ENCODE data around the gene KIFAP3.
A peak's percentile ranks its signal among the peaks of the same experiment; 100 is the strongest.

KIFAP3 gene

DNA sequence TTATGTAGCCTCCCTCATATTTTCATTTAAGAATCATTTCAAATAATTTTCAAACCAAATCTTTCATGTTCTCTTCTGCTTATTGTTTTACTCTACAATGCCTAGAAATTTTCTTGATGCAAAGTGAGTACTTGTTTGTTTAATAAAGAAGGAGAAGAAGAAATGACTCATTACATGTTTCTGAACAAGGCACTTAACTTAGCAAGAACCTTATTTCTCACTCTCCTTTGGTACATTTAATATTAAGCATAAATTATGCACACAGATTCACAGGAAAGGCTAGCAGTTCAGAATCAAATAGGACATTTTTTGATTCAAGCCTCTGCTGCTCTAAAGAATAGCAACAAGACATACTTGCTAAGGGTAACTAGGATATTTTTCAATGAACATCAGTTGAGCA, 189.9 kb downstream of the KIFAP3 start:
- no peak overlapping the region for H3K4me3 ChIP-seq (ENCODE audit: low read length)
- H3K79me2 ChIP-seq (ENCODE audit: control insufficient read depth, low read length), result peaks cover 8% of the 10 kb centered on the region
- H3K4me1 ChIP-seq (ENCODE audit: control insufficient read depth, low read length), result 0 out of 2 replicates have a peak, but pooled peaks cover 6% of the 10 kb centered on the region
- no peaks in the 10 kb centered on the region for H4K20me1 ChIP-seq (ENCODE audit: control insufficient read depth, insufficient read depth, low read depth, low read length)
- no peaks in the 10 kb centered on the region for H3K9me2 ChIP-seq (replicated peaks; ENCODE audit: control insufficient read depth, low read length)
- H3K4me2 ChIP-seq (ENCODE audit: low read length), result no peak overlapping the region
- H3K27me3 ChIP-seq (ENCODE audit: control insufficient read depth, low read length), result no peaks in the 10 kb centered on the region
- H3K36me3 ChIP-seq (ENCODE audit: control insufficient read depth, low read length), result peaks cover 29% of the 10 kb centered on the region
- H3F3A ChIP-seq (ENCODE audit: control insufficient read depth, insufficient read depth), result no peaks in the 10 kb centered on the region
- H3K9me3 ChIP-seq (ENCODE audit: control insufficient read depth, insufficient read depth, low read length), result no peaks in the 10 kb centered on the region
- TF ChIP-seq EZH2phosphoT487 (IDR thresholded peaks at IDR 0.05; ENCODE audit: borderline replicate concordance, low read length), result no peak
- no peak overlapping the region for H3K27ac ChIP-seq (ENCODE audit: low read depth, low read length)

DNA sequence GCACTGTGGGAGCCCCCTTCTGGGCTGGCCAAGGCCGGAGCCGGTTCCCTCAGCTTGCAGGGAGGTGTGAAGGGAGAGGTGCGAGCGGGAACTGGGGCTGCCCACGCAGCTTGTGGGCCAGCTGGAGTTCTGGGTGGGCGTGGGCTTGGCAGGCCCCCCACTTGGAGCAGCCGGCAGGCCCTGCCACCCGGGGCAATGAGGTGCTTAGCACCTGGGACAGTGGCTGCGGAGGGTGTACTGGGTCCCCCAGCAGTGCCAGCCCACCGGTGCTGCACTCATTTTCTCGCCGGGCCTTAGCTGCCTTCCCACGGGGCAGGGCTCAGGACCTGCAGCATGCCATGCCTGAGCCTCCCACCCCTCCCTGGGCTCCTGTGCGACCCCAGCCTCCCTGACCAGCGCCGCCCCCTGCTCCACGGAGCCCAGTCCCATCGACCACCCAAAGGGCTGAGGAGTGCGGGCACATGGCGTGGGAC, 192.4 kb downstream of the KIFAP3 start:
- no peaks in the 10 kb centered on the region for H3K9me2 ChIP-seq (replicated peaks; ENCODE audit: control insufficient read depth, low read length)
- H3K9me3 ChIP-seq (ENCODE audit: control insufficient read depth, insufficient read depth, low read length), result no peaks in the 10 kb centered on the region
- H3K4me1 ChIP-seq (ENCODE audit: control insufficient read depth, low read length), result peaks cover 17% of the 10 kb centered on the region
- no peaks in the 10 kb centered on the region for H3K27me3 ChIP-seq (ENCODE audit: control insufficient read depth, low read length)
- no peaks in the 10 kb centered on the region for H4K20me1 ChIP-seq (ENCODE audit: control insufficient read depth, insufficient read depth, low read depth, low read length)
- no peak for TF ChIP-seq EZH2phosphoT487 (IDR thresholded peaks at IDR 0.05; ENCODE audit: borderline replicate concordance, low read length)
- TF ChIP-seq, protein P1, sequence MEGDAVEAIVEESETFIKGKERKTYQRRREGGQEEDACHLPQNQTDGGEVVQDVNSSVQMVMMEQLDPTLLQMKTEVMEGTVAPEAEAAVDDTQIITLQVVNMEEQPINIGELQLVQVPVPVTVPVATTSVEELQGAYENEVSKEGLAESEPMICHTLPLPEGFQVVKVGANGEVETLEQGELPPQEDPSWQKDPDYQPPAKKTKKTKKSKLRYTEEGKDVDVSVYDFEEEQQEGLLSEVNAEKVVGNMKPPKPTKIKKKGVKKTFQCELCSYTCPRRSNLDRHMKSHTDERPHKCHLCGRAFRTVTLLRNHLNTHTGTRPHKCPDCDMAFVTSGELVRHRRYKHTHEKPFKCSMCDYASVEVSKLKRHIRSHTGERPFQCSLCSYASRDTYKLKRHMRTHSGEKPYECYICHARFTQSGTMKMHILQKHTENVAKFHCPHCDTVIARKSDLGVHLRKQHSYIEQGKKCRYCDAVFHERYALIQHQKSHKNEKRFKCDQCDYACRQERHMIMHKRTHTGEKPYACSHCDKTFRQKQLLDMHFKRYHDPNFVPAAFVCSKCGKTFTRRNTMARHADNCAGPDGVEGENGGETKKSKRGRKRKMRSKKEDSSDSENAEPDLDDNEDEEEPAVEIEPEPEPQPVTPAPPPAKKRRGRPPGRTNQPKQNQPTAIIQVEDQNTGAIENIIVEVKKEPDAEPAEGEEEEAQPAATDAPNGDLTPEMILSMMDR (IDR thresholded peaks at IDR 0.05; ENCODE audit: low read depth, low read length, poor library complexity, severe bottlenecking), result no peak
- peaks cover 25% of the 10 kb centered on the region for H3K36me3 ChIP-seq (ENCODE audit: control insufficient read depth, low read length)
- no peaks in the 10 kb centered on the region for H3K79me2 ChIP-seq (ENCODE audit: control insufficient read depth, low read length)
- no peak overlapping the region for H3K27ac ChIP-seq (ENCODE audit: low read depth, low read length)
- H3F3A ChIP-seq (ENCODE audit: control insufficient read depth, insufficient read depth), result no peaks in the 10 kb centered on the region
- no peak overlapping the region for H3K4me3 ChIP-seq (ENCODE audit: low read length)
- no peak overlapping the region for H3K4me2 ChIP-seq (ENCODE audit: low read length)

DNA sequence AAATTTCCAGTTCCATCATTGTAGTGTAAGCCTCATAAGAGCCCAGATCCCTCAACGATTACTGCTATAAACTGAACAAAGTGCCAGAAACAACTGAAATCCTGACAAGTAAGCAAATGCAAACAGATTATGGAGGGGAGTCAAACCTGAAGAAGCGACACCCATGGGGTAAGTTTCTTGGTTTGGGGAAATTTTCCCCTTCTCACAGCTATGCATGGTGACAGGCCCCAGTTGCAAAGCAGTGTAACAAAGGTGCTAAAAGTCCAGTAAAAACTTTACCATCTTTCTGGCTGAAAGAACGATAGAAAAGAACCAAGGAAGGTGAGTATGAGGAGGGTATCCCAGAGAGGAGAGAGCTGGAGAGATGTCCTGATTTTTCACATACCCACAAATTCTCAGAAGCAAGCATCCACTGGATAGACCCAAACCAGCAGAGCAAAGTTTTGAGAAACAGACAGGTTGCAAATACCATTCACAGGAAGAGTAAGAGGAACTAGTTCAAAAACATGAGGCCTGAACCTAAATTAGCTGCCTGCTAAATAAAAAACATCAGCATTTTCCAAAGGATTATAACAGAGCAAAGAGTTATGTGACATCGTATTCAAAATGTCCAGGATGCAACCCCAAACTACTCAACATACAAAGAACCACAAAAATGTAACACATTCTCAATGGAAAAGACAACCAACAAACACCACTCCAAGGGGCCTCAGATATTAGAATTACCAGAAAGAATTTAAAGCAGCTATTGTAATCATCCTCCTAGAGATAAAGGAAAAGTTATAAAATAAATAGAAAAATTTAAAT, 195.3 kb downstream of the KIFAP3 start:
- Histone ChIP-seq H3K27ac (ENCODE audit: low read depth, low read length) (no peak overlapping the region), H3K36me3 (ENCODE audit: control insufficient read depth, low read length) (peaks cover 24% of the 10 kb centered on the region)
- TF ChIP-seq EZH2phosphoT487 (IDR thresholded peaks at IDR 0.05; ENCODE audit: borderline replicate concordance, low read length), result no peak
- TF ChIP-seq, protein P1 (IDR thresholded peaks at IDR 0.05; ENCODE audit: low read depth, low read length, poor library complexity, severe bottlenecking), result no peak

DNA sequence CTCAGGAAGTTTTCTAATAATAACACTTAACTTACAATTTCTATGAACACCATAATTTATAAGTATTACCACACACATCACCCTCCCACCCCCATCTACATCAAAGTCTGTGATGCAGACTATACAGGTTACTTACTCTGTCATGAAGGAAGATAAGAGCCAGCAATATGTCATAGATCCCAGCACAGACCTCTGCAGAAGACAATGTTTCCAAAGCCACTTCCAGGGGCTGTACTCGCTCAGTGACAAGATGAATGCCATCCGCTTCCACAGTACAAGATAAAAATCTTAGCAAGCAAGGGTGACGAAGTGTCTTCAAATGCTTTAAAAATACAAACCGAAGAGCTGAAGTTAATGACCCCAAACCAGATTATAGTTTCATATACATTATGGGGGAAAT, 196.0 kb downstream of the KIFAP3 start:
- H3K9me3 ChIP-seq (ENCODE audit: control insufficient read depth, insufficient read depth, low read length), result no peaks in the 10 kb centered on the region
- no peaks in the 10 kb centered on the region for H3K79me2 ChIP-seq (ENCODE audit: control insufficient read depth, low read length)
- peaks cover 32% of the 10 kb centered on the region for H3K36me3 ChIP-seq (ENCODE audit: control insufficient read depth, low read length)
- no peaks in the 10 kb centered on the region for H3K9me2 ChIP-seq (replicated peaks; ENCODE audit: control insufficient read depth, low read length)
- H3K4me2 ChIP-seq (ENCODE audit: low read length), result no peak overlapping the region
- TF ChIP-seq EZH2phosphoT487 (IDR thresholded peaks at IDR 0.05; ENCODE audit: borderline replicate concordance, low read length), result no peak
- TF ChIP-seq, protein P1 (IDR thresholded peaks at IDR 0.05; ENCODE audit: low read depth, low read length, poor library complexity, severe bottlenecking), result no peak
- H4K20me1 ChIP-seq (ENCODE audit: control insufficient read depth, insufficient read depth, low read depth, low read length), result no peaks in the 10 kb centered on the region
- no peaks in the 10 kb centered on the region for H3F3A ChIP-seq (ENCODE audit: control insufficient read depth, insufficient read depth)
- peaks cover 26% of the 10 kb centered on the region for H3K4me1 ChIP-seq (ENCODE audit: control insufficient read depth, low read length)
- H3K27me3 ChIP-seq (ENCODE audit: control insufficient read depth, low read length), result no peaks in the 10 kb centered on the region
- H3K4me3 ChIP-seq (ENCODE audit: low read length), result no peak overlapping the region
- no peak overlapping the region for H3K27ac ChIP-seq (ENCODE audit: low read depth, low read length)

More for the DNA sequence above, 195.3 kb downstream of the KIFAP3 start:
- Histone ChIP-seq H3K79me2 (ENCODE audit: control insufficient read depth, low read length) (no peaks in the 10 kb centered on the region), H3K9me3 (ENCODE audit: control insufficient read depth, insufficient read depth, low read length) (no peaks in the 10 kb centered on the region), H3F3A (ENCODE audit: control insufficient read depth, insufficient read depth) (no peaks in the 10 kb centered on the region), H3K4me1 (ENCODE audit: control insufficient read depth, low read length) (peaks cover 18% of the 10 kb centered on the region), H4K20me1 (ENCODE audit: control insufficient read depth, insufficient read depth, low read depth, low read length) (no peaks in the 10 kb centered on the region), H3K27me3 (ENCODE audit: control insufficient read depth, low read length) (no peaks in the 10 kb centered on the region), H3K4me3 (ENCODE audit: low read length) (no peak overlapping the region), H3K4me2 (ENCODE audit: low read length) (peak overlapping the region; percentile 6), H3K9me2 (replicated peaks; ENCODE audit: control insufficient read depth, low read length) (no peaks in the 10 kb centered on the region)
